GM12864 (cell line): ENCODE results near the gene DAPK2.

Experiments
- DNase-seq: peaks from one replicate; pipeline ENCODE4 v3.0.0-alpha.2; 2011; ENCODE audit warnings: low read depth
- H3K4me3 ChIP-seq: 2 replicates; pipeline ENCODE4 v1.5.1; 2011; ENCODE audit warnings: mild to moderate bottlenecking, low read depth, low read length, control low read depth
- CTCF ChIP-seq: IDR thresholded peaks from 2 replicates; pipeline ENCODE4 v1.5.1; 2011; ENCODE audit warnings: low read depth, mild to moderate bottlenecking, moderate library complexity, low read length, control low read depth, inconsistent platforms; ENCODE audit errors: missing control alignments

DAPK2 gene

DNA sequence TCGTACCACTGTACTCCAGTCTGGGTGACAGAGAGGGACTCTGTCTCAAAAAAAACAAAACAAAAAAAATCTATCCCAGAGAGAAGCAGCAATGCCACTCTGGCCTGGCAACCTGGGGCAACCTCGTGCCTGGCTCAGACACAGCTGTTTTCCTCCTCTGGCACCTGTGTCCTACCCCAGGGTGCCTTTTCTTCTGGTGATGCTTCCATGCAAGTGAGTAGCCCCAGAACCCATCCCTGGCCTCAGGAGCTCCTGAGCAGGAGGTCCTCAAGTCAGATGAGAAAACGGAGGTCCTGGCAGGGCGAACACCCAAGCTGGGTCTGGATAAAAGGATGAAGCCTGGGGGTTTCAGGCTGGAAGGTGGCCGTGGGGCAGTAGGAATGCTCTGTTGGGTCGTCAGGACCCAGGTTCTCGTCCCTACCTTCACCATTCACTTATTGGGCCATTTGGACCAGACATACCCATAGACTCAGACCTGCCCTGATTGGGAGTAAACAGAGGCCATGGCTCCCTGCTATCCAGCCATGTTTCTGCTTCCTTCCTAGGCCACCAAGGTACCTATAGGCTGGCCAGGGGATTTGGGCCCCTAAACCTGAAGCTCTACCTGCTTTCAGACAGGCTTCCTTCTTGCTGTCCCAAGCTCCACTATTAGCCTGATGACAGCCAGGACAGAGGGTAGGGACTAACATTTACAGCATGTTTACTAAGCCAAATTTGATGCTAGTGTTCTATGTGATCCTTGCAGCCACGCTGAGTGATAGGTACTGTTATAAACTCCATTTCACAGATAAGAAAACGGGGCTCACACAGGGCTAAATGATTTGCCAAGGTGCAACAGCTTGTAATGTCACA, 102.2 kb downstream of the DAPK2 start:
- H3K4me3 ChIP-seq, result no peak overlapping the region
- TF ChIP-seq CTCF, result no peak
- no peak for DNase-seq

- no peak for DNase-seq
- TF ChIP-seq CTCF, result no peak
- no peak overlapping the region for H3K4me3 ChIP-seq
Observed at GRCh38 chr15:63942486-63943365, 103.6 kb downstream of the DAPK2 start.

- no peak for TF ChIP-seq CTCF
- no peak for DNase-seq
- H3K4me3 ChIP-seq, result no peak overlapping the region
Observed at GRCh38 chr15:63941698-63942465, 104.4 kb downstream of the DAPK2 start.

GRCh38 chr15:63940966-63941620, 105.2 kb downstream of the DAPK2 start:
- no peak for TF ChIP-seq CTCF
- no peak overlapping the region for H3K4me3 ChIP-seq
- DNase-seq, result no peak

DNA sequence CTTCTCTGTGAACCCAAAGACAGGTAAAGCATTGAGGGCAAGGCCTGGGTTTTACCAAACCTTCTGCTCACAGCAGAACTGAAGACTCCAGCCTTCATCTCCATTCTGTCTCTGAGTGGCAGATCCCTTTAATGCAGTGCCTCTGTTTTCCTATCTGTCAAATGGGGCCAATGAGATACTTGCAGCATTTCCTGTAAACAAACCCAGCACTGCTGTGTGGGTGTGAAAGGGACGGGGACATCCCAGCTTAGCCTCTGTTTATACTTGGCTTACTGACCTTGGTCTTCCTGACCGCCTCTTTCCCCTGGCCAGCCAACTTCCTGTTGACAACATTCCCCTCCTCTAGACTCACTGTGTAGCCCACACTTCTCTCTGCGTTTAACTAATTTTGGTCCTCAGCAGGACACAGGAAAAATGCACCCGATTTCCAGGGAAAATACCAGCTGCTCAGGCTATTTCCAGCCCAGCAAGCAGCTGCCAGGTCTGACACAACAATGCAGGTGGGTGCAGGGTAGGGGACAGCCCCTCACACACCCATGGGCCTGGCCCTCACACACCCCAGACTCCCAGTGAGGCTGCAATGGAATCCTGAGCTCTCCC, 106.7 kb downstream of the DAPK2 start:
- no peak for DNase-seq
- no peak for TF ChIP-seq CTCF
- no peak overlapping the region for H3K4me3 ChIP-seq
